CD14-positive monocyte (primary cell): ENCODE results near the gene CACNG3. TPM values are rescaled to one million over a fixed set of nuclear protein-coding genes. Genes with fewer than 3 reads are reported as not detected.

Experiments
- DNase-seq, 3 donors: peaks; one replicate each; pipeline ENCODE4 v3.0.0-alpha.2; 2011 to 2022
- H2AFZ ChIP-seq: 2 replicates; pipeline ENCODE4 v1.6.0; 2012; ENCODE audit warnings: mild to moderate bottlenecking, low read depth, low read length, inconsistent platforms; ENCODE audit not compliant: insufficient read depth, poor library complexity, severe bottlenecking
- H3K27ac ChIP-seq, 2 donors: 1 replicate in 1 of 2; 2 replicates in 1 of 2; pipeline ENCODE4 v1.5.1; 2012 to 2013; ENCODE audit warnings: low read length in 2 of 2, control low read depth in 1 of 2, inconsistent platforms in 1 of 2, low read depth in 1 of 2, mild to moderate bottlenecking in 1 of 2
- H3K27me3 ChIP-seq, 2 donors: one replicate each; pipeline versions ENCODE4 v1.6.0 to v1.6.1; 2011 to 2013; ENCODE audit warnings: low read length in 2 of 2; ENCODE audit not compliant: control insufficient read depth in 2 of 2, insufficient read depth in 2 of 2
- H3K36me3 ChIP-seq, 2 donors: replicated peaks in 1 of 2; 1 replicate in 1 of 2; 2 replicates in 1 of 2; pipeline versions ENCODE4 v1.5.1 to v1.6.1; 2012 to 2013; ENCODE audit warnings: low read length in 2 of 2, control low read depth in 1 of 2, inconsistent platforms in 1 of 2, mild to moderate bottlenecking in 1 of 2; ENCODE audit not compliant: insufficient read depth in 2 of 2, control insufficient read depth in 1 of 2
- H3K4me1 ChIP-seq, 2 donors: 1 replicate in 1 of 2; 2 replicates in 1 of 2; pipeline versions ENCODE4 v1.5.1 to v1.6.1; 2012 to 2013; ENCODE audit warnings: low read length in 2 of 2, control low read depth in 1 of 2, inconsistent platforms in 1 of 2, mild to moderate bottlenecking in 1 of 2, moderate library complexity in 1 of 2; ENCODE audit not compliant: insufficient read depth in 2 of 2, control insufficient read depth in 1 of 2
- H3K4me2 ChIP-seq: replicated peaks from 2 replicates; pipeline ENCODE3; 2012; ENCODE audit warnings: low read length, moderate library complexity, mild to moderate bottlenecking; ENCODE audit not compliant: poor library complexity, severe bottlenecking; ENCODE audit errors: extremely low read depth
- H3K4me3 ChIP-seq, 3 experiments: fragments of 200-600 bp in 1 of 3; sonication (generic) in 1 of 3; replicated peaks in 1 of 3; 1 replicate in 2 of 3; 2 replicates in 1 of 3; pipeline ENCODE4 v1.5.1; 2011 to 2013; ENCODE audit warnings: low read length in 3 of 3, mild to moderate bottlenecking in 3 of 3, control low read depth in 2 of 3, low read depth in 2 of 3, inconsistent platforms in 1 of 3, moderate library complexity in 1 of 3
- H3K79me2 ChIP-seq: 2 replicates; pipeline ENCODE4 v1.6.0; 2012; ENCODE audit warnings: mild to moderate bottlenecking, control low read depth, inconsistent platforms, low read length, moderate library complexity; ENCODE audit not compliant: insufficient read depth
- H3K9ac ChIP-seq: 2 replicates; pipeline ENCODE4 v1.6.0; 2017; ENCODE audit warnings: low read length, mild to moderate bottlenecking; ENCODE audit not compliant: insufficient read depth, poor library complexity, severe bottlenecking
- H3K9me3 ChIP-seq, 2 donors: replicated peaks in 1 of 2; 1 replicate in 1 of 2; 2 replicates in 1 of 2; pipeline versions ENCODE4 v1.5.1 to v1.6.1; 2012 to 2013; ENCODE audit warnings: low read length in 2 of 2, control low read depth in 1 of 2; ENCODE audit not compliant: control insufficient read depth in 1 of 2, insufficient read depth in 1 of 2
- H4K20me1 ChIP-seq: 2 replicates; pipeline ENCODE4 v1.6.0; 2012; ENCODE audit warnings: mild to moderate bottlenecking, low read length, control low read depth, moderate library complexity; ENCODE audit not compliant: insufficient read depth
- H3K27ac Mint-ChIP-seq, 7 donors: one replicate each; pipeline ENCODE4 v1.8.0; 2020; ENCODE audit warnings: mild to moderate bottlenecking in 7 of 7, mixed read lengths in 7 of 7, moderate library complexity in 6 of 7, inconsistent platforms in 2 of 7
- H3K27me3 Mint-ChIP-seq, 3 donors: one replicate each; pipeline ENCODE4 v1.8.0; 2021 to 2022; ENCODE audit warnings: low read depth in 3 of 3, mild to moderate bottlenecking in 3 of 3, mixed read lengths in 3 of 3, moderate library complexity in 3 of 3, inconsistent platforms in 1 of 3
- H3K36me3 Mint-ChIP-seq, 2 donors: one replicate each; pipeline ENCODE4 v1.8.0; 2020; ENCODE audit warnings: mixed read lengths in 2 of 2, inconsistent platforms in 1 of 2, mild to moderate bottlenecking in 1 of 2
- H3K4me1 Mint-ChIP-seq: one replicate; pipeline ENCODE4 v1.8.0; 2020; ENCODE audit warnings: mild to moderate bottlenecking, mixed read lengths
- H3K4me3 Mint-ChIP-seq, 2 donors: one replicate each; pipeline ENCODE4 v1.8.0; 2020; ENCODE audit warnings: mild to moderate bottlenecking in 2 of 2, mixed read lengths in 2 of 2, moderate library complexity in 1 of 2
- H3K9me3 Mint-ChIP-seq, 7 donors: one replicate each; pipeline ENCODE4 v1.8.0; 2020 to 2022; ENCODE audit warnings: mixed read lengths in 7 of 7, mild to moderate bottlenecking in 6 of 7, moderate library complexity in 6 of 7, inconsistent platforms in 2 of 7
- WGBS: methylation state at CpG from one replicate; pipeline ENCODE4 v1.1.5; 2013; ENCODE audit warnings: missing lambda C conversion rate; ENCODE audit not compliant: insufficient coverage; 5-methylcytosine and 5-hydroxymethylcytosine counted together
- intact Hi-C, 2 donors: fragments of 100-400 bp; cut with micrococcal nuclease; formaldehyde crosslinking; loops; one replicate each; pipeline versions ENCODE4 v1.15.0 to v1.15.1; 2023
- polyA plus RNA-seq, 3 donors: library from polyadenylated mRNA; depleted of rRNA in 1 of 3; unstranded in 2 of 3; stranded (reverse) in 1 of 3; fragments of 300-500 nt in 2 of 3; fragments of >200 nt in 1 of 3; fragmentation: Illumina TruSeq in 2 of 3; gene quantifications; 1 replicate in 2 of 3; 2 replicates in 1 of 3; pipeline ENCODE4 v1.2.3, GENCODE V29; 2012 to 2021
- TF ChIP-seq, protein P1 (sequence below): fragments of 200-600 bp; IDR thresholded peaks from one replicate; pipeline ENCODE4 v1.8.0; 2022; ENCODE audit warnings: antibody characterized with exemption, mild to moderate bottlenecking

The CACNG3 gene
- polyA plus RNA-seq, 3 donors = not detected

DNA sequence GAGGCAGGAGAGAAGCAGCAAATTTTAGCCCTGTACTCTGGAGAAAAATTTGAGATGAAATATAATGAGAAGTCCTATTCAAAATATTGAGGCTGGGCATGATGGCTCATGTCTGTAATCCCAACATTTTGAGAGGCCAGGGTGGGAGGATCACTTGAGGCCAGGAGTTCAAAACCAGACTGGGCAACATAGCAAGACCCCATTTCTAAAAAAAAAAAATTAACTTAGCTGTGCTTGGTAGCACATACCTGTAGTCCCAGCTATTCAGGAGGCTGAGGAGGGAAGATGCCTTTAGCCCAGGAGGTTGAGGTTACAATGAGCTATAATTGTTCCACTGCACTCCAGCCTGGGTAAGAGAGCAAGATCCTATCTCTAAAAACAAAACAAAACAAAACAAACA lies 103.4 kb downstream of the CACNG3 start:
- Mint-ChIP-seq H3K36me3 (no peaks in the 10 kb centered on the region), H3K9me3 (peaks cover 0 to 4% (median 0%) of the 10 kb centered on the region in 7 donors), H3K4me3 (no peak overlapping the region), H3K4me1 (no peaks in the 10 kb centered on the region), H3K27me3 (peaks cover 0 to 10% (median 5%) of the 10 kb centered on the region in 3 donors), H3K27ac (no peak overlapping the region)
- Histone ChIP-seq H3K27ac (no peak overlapping the region), H4K20me1 (no peaks in the 10 kb centered on the region), H3K36me3 (no peaks in the 10 kb centered on the region), H3K4me1 (no peaks in the 10 kb centered on the region), H3K9me3 (no peaks in the 10 kb centered on the region), H2AFZ (no peak overlapping the region), H3K27me3 (no peaks in the 10 kb centered on the region), H3K4me3 (no peak overlapping the region), H3K9ac (no peak overlapping the region), H3K79me2 (no peaks in the 10 kb centered on the region), H3K4me2 (no peak overlapping the region)
- no peak for DNase-seq
- TF ChIP-seq, protein P1, sequence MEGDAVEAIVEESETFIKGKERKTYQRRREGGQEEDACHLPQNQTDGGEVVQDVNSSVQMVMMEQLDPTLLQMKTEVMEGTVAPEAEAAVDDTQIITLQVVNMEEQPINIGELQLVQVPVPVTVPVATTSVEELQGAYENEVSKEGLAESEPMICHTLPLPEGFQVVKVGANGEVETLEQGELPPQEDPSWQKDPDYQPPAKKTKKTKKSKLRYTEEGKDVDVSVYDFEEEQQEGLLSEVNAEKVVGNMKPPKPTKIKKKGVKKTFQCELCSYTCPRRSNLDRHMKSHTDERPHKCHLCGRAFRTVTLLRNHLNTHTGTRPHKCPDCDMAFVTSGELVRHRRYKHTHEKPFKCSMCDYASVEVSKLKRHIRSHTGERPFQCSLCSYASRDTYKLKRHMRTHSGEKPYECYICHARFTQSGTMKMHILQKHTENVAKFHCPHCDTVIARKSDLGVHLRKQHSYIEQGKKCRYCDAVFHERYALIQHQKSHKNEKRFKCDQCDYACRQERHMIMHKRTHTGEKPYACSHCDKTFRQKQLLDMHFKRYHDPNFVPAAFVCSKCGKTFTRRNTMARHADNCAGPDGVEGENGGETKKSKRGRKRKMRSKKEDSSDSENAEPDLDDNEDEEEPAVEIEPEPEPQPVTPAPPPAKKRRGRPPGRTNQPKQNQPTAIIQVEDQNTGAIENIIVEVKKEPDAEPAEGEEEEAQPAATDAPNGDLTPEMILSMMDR = no peak
- intact Hi-C loops = no loop called here

DNA sequence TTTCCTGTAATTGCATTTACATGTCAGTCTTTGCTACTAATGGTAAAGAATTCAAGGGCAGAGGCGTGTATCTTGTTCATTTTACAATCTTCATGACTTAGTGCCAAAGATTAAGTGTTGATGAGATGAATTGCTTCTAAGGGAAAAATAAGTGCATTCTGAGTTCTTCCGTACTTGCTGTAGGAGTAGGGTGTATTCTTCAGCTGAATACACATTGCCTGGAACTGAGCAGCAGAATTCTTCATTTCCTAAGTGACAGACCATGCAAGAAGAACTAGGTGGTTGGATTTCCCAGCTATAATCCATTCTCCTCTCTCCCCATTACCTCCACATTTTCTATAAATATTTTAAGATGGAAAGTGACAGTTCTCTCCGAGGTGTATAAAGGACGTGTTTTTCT lies 104.8 kb downstream of the CACNG3 start:
- TF ChIP-seq, protein P1 = no peak
- Histone ChIP-seq H3K36me3 (no peaks in the 10 kb centered on the region), H3K27me3 (no peaks in the 10 kb centered on the region), H3K4me1 (no peaks in the 10 kb centered on the region), H3K4me2 (no peak overlapping the region), H3K9ac (no peak overlapping the region), H4K20me1 (no peaks in the 10 kb centered on the region), H3K9me3 (no peaks in the 10 kb centered on the region), H3K27ac (no peak overlapping the region), H3K79me2 (no peaks in the 10 kb centered on the region), H2AFZ (no peak overlapping the region), H3K4me3 (no peak overlapping the region)
- WGBS = 40% methylated on average over 1 of the region's 4 CpGs
- intact Hi-C loops = no loop called here
- no peak overlapping the region for H3K4me3 Mint-ChIP-seq
- peaks cover 0 to 4% (median 0%) of the 10 kb centered on the region in 7 donors for H3K9me3 Mint-ChIP-seq
- no peaks in the 10 kb centered on the region for H3K36me3 Mint-ChIP-seq
- peaks cover 2 to 11% (median 3%) of the 10 kb centered on the region in 3 donors for H3K27me3 Mint-ChIP-seq
- no peak overlapping the region for H3K27ac Mint-ChIP-seq
- no peaks in the 10 kb centered on the region for H3K4me1 Mint-ChIP-seq
- no peak for DNase-seq
